GM19324 (cell line): ENCODE results near the gene PHLPP1.

Experiments
- ATAC-seq: cut with Tn5 transposase; IDR thresholded peaks from one replicate; pipeline ENCODE4 v1.9.1; 2021; ENCODE audit warnings: mild to moderate bottlenecking, moderate library complexity; ENCODE audit not compliant: unreplicated experiment, low FRiP score

The PHLPP1 gene

GRCh38 chr18:62967089-62967488 is 251.7 kb downstream of the PHLPP1 start:
- ATAC-seq: no peak

- ATAC-seq: no peak
Observed at GRCh38 chr18:62973689-62974088, 258.3 kb downstream of the PHLPP1 start.

- ATAC-seq: no peak
Observed at GRCh38 chr18:62974388-62974787, 259.0 kb downstream of the PHLPP1 start.

- ATAC-seq: no peak
Observed at GRCh38 chr18:62974928-62975675, 259.8 kb downstream of the PHLPP1 start.

GRCh38 chr18:62975785-62976184 is 260.4 kb downstream of the PHLPP1 start:
- ATAC-seq: no peak

- ATAC-seq: no peak
Observed at GRCh38 chr18:62976227-62976626, 260.9 kb downstream of the PHLPP1 start.

GRCh38 chr18:62977512-62977911 is 262.2 kb downstream of the PHLPP1 start:
- no peak for ATAC-seq

- no peak for ATAC-seq
Observed at GRCh38 chr18:62978251-62979049, 263.1 kb downstream of the PHLPP1 start.

GRCh38 chr18:62979176-62979575 is 263.8 kb downstream of the PHLPP1 start:
- ATAC-seq: no peak

- ATAC-seq: no peak
Observed at GRCh38 chr18:62979900-62980299, 264.6 kb downstream of the PHLPP1 start.

- ATAC-seq: no peak
Observed at GRCh38 chr18:62981566-62981965, 266.2 kb downstream of the PHLPP1 start.

GRCh38 chr18:62982600-62983251 is 267.4 kb downstream of the PHLPP1 start:
- no peak for ATAC-seq

GRCh38 chr18:62984656-62985315 is 269.4 kb downstream of the PHLPP1 start:
- ATAC-seq: no peak

GRCh38 chr18:62986490-62986889 is 271.1 kb downstream of the PHLPP1 start:
- no peak for ATAC-seq

GRCh38 chr18:62987055-62987830 is 271.9 kb downstream of the PHLPP1 start:
- no peak for ATAC-seq

GRCh38 chr18:62987859-62988258 is 272.5 kb downstream of the PHLPP1 start:
- ATAC-seq: no peak

- ATAC-seq: no peak
Observed at GRCh38 chr18:62988471-62988870, 273.1 kb downstream of the PHLPP1 start.

- no peak for ATAC-seq
Observed at GRCh38 chr18:62989195-62989594, 273.9 kb downstream of the PHLPP1 start.

- ATAC-seq: no peak
Observed at GRCh38 chr18:62990653-62991052, 275.3 kb downstream of the PHLPP1 start.

GRCh38 chr18:62991389-62991788 is 276.0 kb downstream of the PHLPP1 start:
- no peak for ATAC-seq
